ENCODE data around the gene ILDR2. TPM values are rescaled to one million over a fixed set of nuclear protein-coding genes. Genes with fewer than 3 reads are reported as not detected.

Gene ILDR2
- total RNA-seq, 1 donor from 2014 or later: 1.6 TPM

GRCh38 chr1:166908942-166909341, 66.4 kb downstream of the ILDR2 start:
- no peaks in the 10 kb centered on the region for H3K9me3 ChIP-seq
- no peaks in the 10 kb centered on the region for H3K36me3 ChIP-seq
- DNase-seq (no peak), ATAC-seq (no peak)
- no peaks in the 10 kb centered on the region for H3K4me1 ChIP-seq
- H3K4me3 ChIP-seq: no peak overlapping the region
- H3K27ac ChIP-seq: no peak overlapping the region
- TF ChIP-seq, protein P1, sequence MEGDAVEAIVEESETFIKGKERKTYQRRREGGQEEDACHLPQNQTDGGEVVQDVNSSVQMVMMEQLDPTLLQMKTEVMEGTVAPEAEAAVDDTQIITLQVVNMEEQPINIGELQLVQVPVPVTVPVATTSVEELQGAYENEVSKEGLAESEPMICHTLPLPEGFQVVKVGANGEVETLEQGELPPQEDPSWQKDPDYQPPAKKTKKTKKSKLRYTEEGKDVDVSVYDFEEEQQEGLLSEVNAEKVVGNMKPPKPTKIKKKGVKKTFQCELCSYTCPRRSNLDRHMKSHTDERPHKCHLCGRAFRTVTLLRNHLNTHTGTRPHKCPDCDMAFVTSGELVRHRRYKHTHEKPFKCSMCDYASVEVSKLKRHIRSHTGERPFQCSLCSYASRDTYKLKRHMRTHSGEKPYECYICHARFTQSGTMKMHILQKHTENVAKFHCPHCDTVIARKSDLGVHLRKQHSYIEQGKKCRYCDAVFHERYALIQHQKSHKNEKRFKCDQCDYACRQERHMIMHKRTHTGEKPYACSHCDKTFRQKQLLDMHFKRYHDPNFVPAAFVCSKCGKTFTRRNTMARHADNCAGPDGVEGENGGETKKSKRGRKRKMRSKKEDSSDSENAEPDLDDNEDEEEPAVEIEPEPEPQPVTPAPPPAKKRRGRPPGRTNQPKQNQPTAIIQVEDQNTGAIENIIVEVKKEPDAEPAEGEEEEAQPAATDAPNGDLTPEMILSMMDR (IDR thresholded peaks at IDR 0.05): no peak
- H3K27me3 ChIP-seq (ENCODE audit: low read depth): no peaks in the 10 kb centered on the region
- intact Hi-C loops (cut with DNase I): no loop called here

DNA sequence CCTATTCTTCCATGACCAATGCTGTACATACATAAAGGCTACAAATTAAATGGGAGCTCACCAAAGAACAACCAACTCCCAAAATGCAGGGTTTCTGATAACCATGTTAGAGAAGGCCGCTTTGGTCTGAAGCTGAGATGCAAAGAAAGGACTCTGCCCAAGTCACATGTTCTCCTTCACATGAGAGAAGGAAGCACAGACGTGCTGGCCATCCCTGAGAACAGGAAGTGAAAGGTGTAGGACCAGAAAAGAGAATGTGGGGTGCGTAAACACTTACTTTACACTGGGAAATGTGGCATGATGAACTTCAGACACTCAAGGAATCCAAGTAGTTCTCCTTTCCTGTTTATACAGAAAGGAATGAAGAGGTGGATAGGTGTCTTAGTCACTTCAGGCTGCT, 67.6 kb downstream of the ILDR2 start:
- Histone ChIP-seq H3K9me3 (no peaks in the 10 kb centered on the region), H3K36me3 (no peaks in the 10 kb centered on the region), H3K4me3 (no peak overlapping the region), H3K4me1 (no peaks in the 10 kb centered on the region), H3K27me3 (ENCODE audit: low read depth) (no peaks in the 10 kb centered on the region), H3K27ac (no peak overlapping the region)
- ATAC-seq (no peak), DNase-seq (no peak)
- intact Hi-C loops (cut with DNase I): no loop called here
- TF ChIP-seq, protein P1 (IDR thresholded peaks at IDR 0.05): no peak

DNA sequence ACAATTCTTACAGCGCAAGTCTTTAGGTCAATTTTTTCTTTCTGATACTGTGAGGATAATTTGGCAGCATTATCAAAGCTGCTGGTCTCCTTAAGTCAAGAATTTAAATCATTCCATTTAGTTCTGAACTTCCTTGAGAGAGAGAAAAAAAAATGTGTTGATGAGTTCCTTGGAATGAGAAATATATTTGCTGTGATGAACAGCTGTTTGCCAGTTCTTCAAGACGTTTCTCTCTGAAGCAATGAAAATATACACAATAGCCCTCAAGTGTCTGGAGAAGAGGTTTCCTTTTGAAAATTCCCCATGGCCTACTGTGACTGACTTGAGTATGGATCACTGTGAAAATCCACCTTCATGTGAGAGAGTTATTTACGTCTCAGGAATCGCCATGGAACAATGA, 68.3 kb downstream of the ILDR2 start:
- Histone ChIP-seq H3K9me3 (no peaks in the 10 kb centered on the region), H3K36me3 (no peaks in the 10 kb centered on the region), H3K27ac (no peak overlapping the region), H3K4me3 (no peak overlapping the region), H3K27me3 (ENCODE audit: low read depth) (no peaks in the 10 kb centered on the region), H3K4me1 (no peaks in the 10 kb centered on the region)
- ATAC-seq (no peak), DNase-seq (no peak)
- TF ChIP-seq, protein P1 (IDR thresholded peaks at IDR 0.05): no peak
- intact Hi-C loops (cut with DNase I): no loop called here

- H3K27me3 ChIP-seq (ENCODE audit: low read depth): no peaks in the 10 kb centered on the region
- no peak overlapping the region for H3K27ac ChIP-seq
- H3K36me3 ChIP-seq: no peaks in the 10 kb centered on the region
- ATAC-seq: no peak
- intact Hi-C loops (cut with DNase I): no loop called here
- H3K9me3 ChIP-seq: no peaks in the 10 kb centered on the region
- TF ChIP-seq, protein P1 (IDR thresholded peaks at IDR 0.05): no peak
- DNase-seq: no peak
- no peaks in the 10 kb centered on the region for H3K4me1 ChIP-seq
- H3K4me3 ChIP-seq: no peak overlapping the region
These were observed 68.7 kb downstream of the ILDR2 start for GRCh38 chr1:166906647-166907046.

GRCh38 chr1:166905900-166906299, 69.4 kb downstream of the ILDR2 start:
- Histone ChIP-seq H3K27me3 (ENCODE audit: low read depth) (no peaks in the 10 kb centered on the region), H3K4me3 (no peak overlapping the region), H3K36me3 (no peaks in the 10 kb centered on the region), H3K9me3 (no peaks in the 10 kb centered on the region), H3K27ac (no peak overlapping the region), H3K4me1 (no peaks in the 10 kb centered on the region)
- intact Hi-C loops (cut with DNase I): no loop called here
- ATAC-seq (no peak), DNase-seq (no peak)
- TF ChIP-seq, protein P1 (IDR thresholded peaks at IDR 0.05): no peak

GRCh38 chr1:166905136-166905535, 70.2 kb downstream of the ILDR2 start:
- Histone ChIP-seq H3K27ac (no peak overlapping the region), H3K9me3 (no peaks in the 10 kb centered on the region), H3K4me1 (no peaks in the 10 kb centered on the region), H3K27me3 (ENCODE audit: low read depth) (no peaks in the 10 kb centered on the region), H3K4me3 (no peak overlapping the region), H3K36me3 (no peaks in the 10 kb centered on the region)
- intact Hi-C loops (cut with DNase I): no loop called here
- DNase-seq (no peak), ATAC-seq (no peak)
- TF ChIP-seq, protein P1 (IDR thresholded peaks at IDR 0.05): no peak

Measured in lower lobe of right lung (tissue), 2 donors.